HEK293 (cell line): ENCODE measurements around the gene NPPA.

Source experiments
- CTCF ChIP-seq: fragments of 450-650 bp; formaldehyde crosslinking; IDR thresholded peaks from 2 replicates; pipeline ENCODE4 v1.5.1; 2016; ENCODE audit warnings: missing biosample characterization, missing genetic modification characterization
- ELK4 ChIP-seq: IDR thresholded peaks from 2 replicates; pipeline ENCODE4 v1.6.1; 2011; ENCODE audit warnings: mild to moderate bottlenecking, low read depth, low read length, borderline replicate concordance
- OVOL3 ChIP-seq: fragments of 450-650 bp; formaldehyde crosslinking; IDR thresholded peaks from 2 replicates; pipeline ENCODE4 v1.5.1; 2016; ENCODE audit warnings: missing biosample characterization, missing genetic modification characterization
- PBX3 ChIP-seq: sonication (generic); formaldehyde crosslinking; IDR thresholded peaks from 2 replicates; pipeline ENCODE4 v1.8.1; 2022; ENCODE audit warnings: mild to moderate bottlenecking, moderate library complexity, missing genetic modification reagents
- REST ChIP-seq: fragments of 450-650 bp; formaldehyde crosslinking; IDR thresholded peaks from 2 replicates; pipeline ENCODE4 v1.5.1; 2016; ENCODE audit warnings: missing biosample characterization, missing genetic modification characterization
- ZNF184 ChIP-seq: fragments of 450-650 bp; IDR thresholded peaks from 2 replicates; pipeline ENCODE4 v1.5.1; 2018; ENCODE audit warnings: missing biosample characterization, mild to moderate bottlenecking, missing genetic modification characterization
- ZNF211 ChIP-seq: fragments of 450-650 bp; formaldehyde crosslinking; IDR thresholded peaks from 2 replicates; pipeline ENCODE4 v1.5.1; 2016; ENCODE audit warnings: low read depth, missing biosample characterization, missing genetic modification characterization
- ZNF792 ChIP-seq: fragments of 450-650 bp; formaldehyde crosslinking; IDR thresholded peaks from 2 replicates; pipeline ENCODE4 v1.5.1; 2016; ENCODE audit warnings: missing biosample characterization, missing genetic modification characterization

GRCh38 chr1:11877074-11877473, 29.5 kb upstream of the NPPA start:
- TF ChIP-seq CTCF (tag by site-specific recombination): no peak
- TF ChIP-seq ZNF184 (tag by site-specific recombination): no peak
- TF ChIP-seq ZNF211: no peak
- no peak for TF ChIP-seq REST (tag by site-specific recombination)
- TF ChIP-seq OVOL3 (tag by site-specific recombination): no peak
- no peak for TF ChIP-seq ELK4
- no peak for TF ChIP-seq ZNF792 (tag by site-specific recombination)
- TF ChIP-seq PBX3 (CRISPR knock-in tag): no peak
